Measurements from ENCODE around the gene C19orf38. TPM values are rescaled to one million over a fixed set of nuclear protein-coding genes. Genes with fewer than 3 reads are reported as not detected.

C19orf38 gene
- polyA plus RNA-seq, 2 of the 4 experiments (the other 2 are of a cell fraction), result 0.09 to 0.13 TPM

- H3K27ac ChIP-seq, result no peak overlapping the region
- WGBS (ENCODE audit: missing lambda C conversion rate), result 51% methylated on average over 7 of the region's 7 CpGs
- TF ChIP-seq JUNB (IDR thresholded peaks at IDR 0.05), result no peak
- TF ChIP-seq CHD4 (IDR thresholded peaks at IDR 0.05; ENCODE audit: borderline replicate concordance), result no peak
- no peak for TF ChIP-seq CBX2 (IDR thresholded peaks at IDR 0.05; ENCODE audit: borderline replicate concordance, low read depth)
- TF ChIP-seq MAX (IDR thresholded peaks at IDR 0.05), result no peak
- no peak for TF ChIP-seq GATA3 (IDR thresholded peaks at IDR 0.05; ENCODE audit: borderline replicate concordance)
- no peak for TF ChIP-seq BHLHE40 (IDR thresholded peaks at IDR 0.05; ENCODE audit: low read depth, low read length)
- TF ChIP-seq POLR2A (IDR thresholded peaks at IDR 0.05; ENCODE audit: low read length), result no peak
- no peak for TF ChIP-seq PHF8 (IDR thresholded peaks at IDR 0.05; ENCODE audit: borderline replicate concordance, low read depth)
- TF ChIP-seq ESRRA (IDR thresholded peaks at IDR 0.05; ENCODE audit: borderline replicate concordance, low read length), result no peak
- TF ChIP-seq ELK1 (IDR thresholded peaks at IDR 0.05; ENCODE audit: low read depth, low read length), result no peak
- no peak for TF ChIP-seq ZSCAN20 (CRISPR knock-in tag; IDR thresholded peaks at IDR 0.05)
- TF ChIP-seq HDAC2 (IDR thresholded peaks at IDR 0.05), result no peak
- TF ChIP-seq FOSL2 (IDR thresholded peaks at IDR 0.05), result no peak
- no peak for TF ChIP-seq FOSL2 (CRISPR knock-in tag; IDR thresholded peaks at IDR 0.05)
- TF ChIP-seq KDM1A (IDR thresholded peaks at IDR 0.05; ENCODE audit: low read depth), result no peak
- no peak for TF ChIP-seq CEBPB (IDR thresholded peaks at IDR 0.05)
- TF ChIP-seq NPAS2 (CRISPR knock-in tag; IDR thresholded peaks at IDR 0.05; ENCODE audit: borderline replicate concordance), result no peak
- TF ChIP-seq HES2 (IDR thresholded peaks at IDR 0.05), result no peak
- no peak for TF ChIP-seq HEYL (CRISPR knock-in tag; IDR thresholded peaks at IDR 0.05)
- TF ChIP-seq HMGXB4 (CRISPR knock-in tag; IDR thresholded peaks at IDR 0.05; ENCODE audit: borderline replicate concordance), result no peak
- ChIA-PET POLR2A (interaction anchor here (0.5 kb wide), 1 partner anchor 10 kb away, joined by 3 read pairs; no protein-coding TSS in a partner anchor), CTCF (interaction anchor here (0.8 to 3.2 kb wide), 7 partner anchors 8 to 102 kb away, joined by 3 to 39 read pairs (median 4); partner anchors contain the start of gene CARM1)
- no peaks in the 10 kb centered on the region for H3K4me1 ChIP-seq
- ATAC-seq (no peak), DNase-seq (ENCODE audit: low read depth in 1 of 2, low spot score in 1 of 2) (no peak), FAIRE-seq (no peak)
- no peak overlapping the region for H3K4me2 ChIP-seq
- no peaks in the 10 kb centered on the region for H3K9me3 ChIP-seq
- H3K4me3 ChIP-seq, result no peak overlapping the region
These were observed 6.3 kb downstream of the C19orf38 start for GRCh38 chr19:10854350-10855089.

GRCh38 chr19:10855879-10856522 is 7.8 kb downstream of the C19orf38 start:
- no peak overlapping the region for H3K4me3 ChIP-seq
- H3K27ac ChIP-seq, result no peak overlapping the region
- WGBS (ENCODE audit: missing lambda C conversion rate), result 59% methylated on average over 5 of the region's 5 CpGs
- H3K4me2 ChIP-seq, result no peak overlapping the region
- H3K4me1 ChIP-seq, result no peaks in the 10 kb centered on the region
- ChIA-PET POLR2A (no interaction called here), CTCF (interaction anchor here (0.6 to 3.2 kb wide), 9 partner anchors 9 to 139 kb away, joined by 3 to 39 read pairs (median 4); partner anchors contain the start of genes CARM1 and DNM2)
- DNase-seq (ENCODE audit: low read depth in 1 of 2, low spot score in 1 of 2) (peak; percentile 27 to 68), ATAC-seq (peak; percentile 67 to 78; a peak in 3 of 6 replicates), FAIRE-seq (no peak)
- no peaks in the 10 kb centered on the region for H3K9me3 ChIP-seq
- no peak for TF ChIP-seq CHD4 (IDR thresholded peaks at IDR 0.05; ENCODE audit: borderline replicate concordance)
- no peak for TF ChIP-seq HMGXB4 (CRISPR knock-in tag; IDR thresholded peaks at IDR 0.05; ENCODE audit: borderline replicate concordance)
- TF ChIP-seq JUN (IDR thresholded peaks at IDR 0.05), result no peak
- no peak for TF ChIP-seq HEYL (CRISPR knock-in tag; IDR thresholded peaks at IDR 0.05)
- no peak for TF ChIP-seq REST (IDR thresholded peaks at IDR 0.05)
- TF ChIP-seq EHF (CRISPR knock-in tag; IDR thresholded peaks at IDR 0.05), result no peak
- TF ChIP-seq CTCF (IDR thresholded peaks at IDR 0.05), result no peak
- no peak for TF ChIP-seq CBX8 (IDR thresholded peaks at IDR 0.05)
- no peak for TF ChIP-seq ZSCAN20 (CRISPR knock-in tag; IDR thresholded peaks at IDR 0.05)
